ENCODE results near the gene C12orf42. TPM values are rescaled to one million over a fixed set of nuclear protein-coding genes. Genes with fewer than 3 reads are reported as not detected.

C12orf42 gene
- total and polyA plus RNA-seq, 2 of the 4 experiments (the other 2 are of a cell fraction), result not detected

DNA sequence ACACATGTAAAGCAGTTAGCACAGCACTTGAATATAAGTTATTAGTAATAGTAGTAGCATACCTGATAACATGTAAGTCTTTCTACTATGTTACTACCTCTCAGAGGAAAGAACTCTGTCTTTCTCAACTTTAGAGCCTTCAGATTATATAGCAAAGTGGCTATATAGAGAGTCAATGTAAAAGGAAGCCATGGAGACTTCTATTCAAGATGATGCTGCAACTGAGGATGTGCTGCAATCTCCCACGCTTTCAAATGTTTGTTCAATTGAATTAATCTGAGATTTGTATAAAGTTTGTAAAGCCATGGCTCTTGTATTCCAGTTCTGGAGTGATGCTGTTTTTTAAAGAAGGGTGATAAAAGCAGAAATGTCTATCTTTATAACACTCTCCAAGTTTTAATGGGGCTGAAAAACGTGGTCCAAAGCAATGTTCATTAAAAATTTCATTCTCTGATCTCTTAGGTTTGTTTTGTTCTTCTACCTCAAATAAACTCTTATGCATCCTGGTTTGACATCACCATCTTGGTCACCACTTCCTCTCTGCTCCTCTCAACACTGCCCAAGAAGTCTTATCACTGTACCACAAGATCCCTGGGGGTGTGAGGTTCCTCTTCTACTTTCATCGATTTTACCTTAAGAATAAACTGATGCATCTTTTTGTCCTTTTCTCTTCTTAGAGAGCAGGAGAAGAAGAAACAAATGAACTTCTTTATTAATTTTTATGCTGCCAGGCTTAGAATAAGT lies 40.6 kb downstream of the C12orf42 start:
- H4K5ac ChIP-seq (ENCODE audit: low read depth, low read length), result no peak overlapping the region
- TF ChIP-seq RAD21 (IDR thresholded peaks at IDR 0.05; ENCODE audit: low read length), result no peak
- TF ChIP-seq, protein P1, sequence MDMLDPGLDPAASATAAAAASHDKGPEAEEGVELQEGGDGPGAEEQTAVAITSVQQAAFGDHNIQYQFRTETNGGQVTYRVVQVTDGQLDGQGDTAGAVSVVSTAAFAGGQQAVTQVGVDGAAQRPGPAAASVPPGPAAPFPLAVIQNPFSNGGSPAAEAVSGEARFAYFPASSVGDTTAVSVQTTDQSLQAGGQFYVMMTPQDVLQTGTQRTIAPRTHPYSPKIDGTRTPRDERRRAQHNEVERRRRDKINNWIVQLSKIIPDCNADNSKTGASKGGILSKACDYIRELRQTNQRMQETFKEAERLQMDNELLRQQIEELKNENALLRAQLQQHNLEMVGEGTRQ (IDR thresholded peaks at IDR 0.05; ENCODE audit: low read depth, low read length), result no peak
- no peak for TF ChIP-seq SMC3 (IDR thresholded peaks at IDR 0.05; ENCODE audit: low read depth, low read length)
- no peak for TF ChIP-seq POLR2A (IDR thresholded peaks at IDR 0.05; ENCODE audit: low read depth, low read length)
- TF ChIP-seq NFE2L2 (IDR thresholded peaks at IDR 0.05; ENCODE audit: low read depth, low read length), result no peak
- TF ChIP-seq, protein P2, sequence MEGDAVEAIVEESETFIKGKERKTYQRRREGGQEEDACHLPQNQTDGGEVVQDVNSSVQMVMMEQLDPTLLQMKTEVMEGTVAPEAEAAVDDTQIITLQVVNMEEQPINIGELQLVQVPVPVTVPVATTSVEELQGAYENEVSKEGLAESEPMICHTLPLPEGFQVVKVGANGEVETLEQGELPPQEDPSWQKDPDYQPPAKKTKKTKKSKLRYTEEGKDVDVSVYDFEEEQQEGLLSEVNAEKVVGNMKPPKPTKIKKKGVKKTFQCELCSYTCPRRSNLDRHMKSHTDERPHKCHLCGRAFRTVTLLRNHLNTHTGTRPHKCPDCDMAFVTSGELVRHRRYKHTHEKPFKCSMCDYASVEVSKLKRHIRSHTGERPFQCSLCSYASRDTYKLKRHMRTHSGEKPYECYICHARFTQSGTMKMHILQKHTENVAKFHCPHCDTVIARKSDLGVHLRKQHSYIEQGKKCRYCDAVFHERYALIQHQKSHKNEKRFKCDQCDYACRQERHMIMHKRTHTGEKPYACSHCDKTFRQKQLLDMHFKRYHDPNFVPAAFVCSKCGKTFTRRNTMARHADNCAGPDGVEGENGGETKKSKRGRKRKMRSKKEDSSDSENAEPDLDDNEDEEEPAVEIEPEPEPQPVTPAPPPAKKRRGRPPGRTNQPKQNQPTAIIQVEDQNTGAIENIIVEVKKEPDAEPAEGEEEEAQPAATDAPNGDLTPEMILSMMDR (conservative IDR thresholded peaks at IDR 0.05; ENCODE audit: low read depth, low read length), result no peak
- no peak for TF ChIP-seq RFX5 (IDR thresholded peaks at IDR 0.05; ENCODE audit: low read depth, low read length)
- TF ChIP-seq FOS (IDR thresholded peaks at IDR 0.05; ENCODE audit: low read depth, low read length), result no peak
- no peak for TF ChIP-seq BHLHE40 (IDR thresholded peaks at IDR 0.05; ENCODE audit: low read depth, low read length)
- no peak for TF ChIP-seq CHD1 (IDR thresholded peaks at IDR 0.05; ENCODE audit: low read depth, low read length)
- TF ChIP-seq, protein P3, sequence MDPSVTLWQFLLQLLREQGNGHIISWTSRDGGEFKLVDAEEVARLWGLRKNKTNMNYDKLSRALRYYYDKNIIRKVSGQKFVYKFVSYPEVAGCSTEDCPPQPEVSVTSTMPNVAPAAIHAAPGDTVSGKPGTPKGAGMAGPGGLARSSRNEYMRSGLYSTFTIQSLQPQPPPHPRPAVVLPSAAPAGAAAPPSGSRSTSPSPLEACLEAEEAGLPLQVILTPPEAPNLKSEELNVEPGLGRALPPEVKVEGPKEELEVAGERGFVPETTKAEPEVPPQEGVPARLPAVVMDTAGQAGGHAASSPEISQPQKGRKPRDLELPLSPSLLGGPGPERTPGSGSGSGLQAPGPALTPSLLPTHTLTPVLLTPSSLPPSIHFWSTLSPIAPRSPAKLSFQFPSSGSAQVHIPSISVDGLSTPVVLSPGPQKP (IDR thresholded peaks at IDR 0.05; ENCODE audit: borderline replicate concordance, low read depth, low read length), result no peak
- TF ChIP-seq MXI1 (IDR thresholded peaks at IDR 0.05; ENCODE audit: borderline replicate concordance, low read depth, low read length), result no peak
- TF ChIP-seq MAFK (IDR thresholded peaks at IDR 0.05; ENCODE audit: low read depth, low read length), result no peak
- DNase-seq (no peak), ATAC-seq (ENCODE audit: low read depth) (no peak)
- no peaks in the 10 kb centered on the region for H3K9me1 ChIP-seq (ENCODE audit: insufficient read depth, low read length)
- no peak overlapping the region for H3K56ac ChIP-seq (ENCODE audit: extremely low read depth, insufficient read depth, low read length)
- no peak overlapping the region for H3K27ac ChIP-seq (ENCODE audit: insufficient read depth, low read length)
- no peak overlapping the region for H2AK5ac ChIP-seq (ENCODE audit: low read depth, low read length)
- no TSS peak for BruUV-seq (replicated peaks)
- no CpG with 5 or more reads among the region's 3 CpGs for WGBS, 2 experiments (ENCODE audit: extremely low coverage in 2 of 2, insufficient read length in 1 of 2)
- no peak overlapping the region for H2BK120ac ChIP-seq (ENCODE audit: low read depth, low read length)
- H3K9ac ChIP-seq (ENCODE audit: low read depth, low read length), result no peak overlapping the region
- no peaks in the 10 kb centered on the region for H3K36me3 ChIP-seq (ENCODE audit: control insufficient read depth, insufficient read depth, low read length)
- no peaks in the 10 kb centered on the region for H4K20me1 ChIP-seq (ENCODE audit: insufficient read depth, low read length)
- H3K23ac ChIP-seq (ENCODE audit: low read depth, low read length), result no peak overlapping the region
- H3K9me3 ChIP-seq (ENCODE audit: control insufficient read depth, insufficient read depth, low read length), result peaks cover 8% of the 10 kb centered on the region
- no peak overlapping the region for H3K14ac ChIP-seq (replicated peaks; ENCODE audit: low read depth, low read length)
- no peak overlapping the region for H2AFZ ChIP-seq (replicated peaks; ENCODE audit: low read length, poor library complexity)
- in situ Hi-C loops (cut with MboI; ENCODE audit: low sequenced_read_pairs), result no loop called here
- no peak overlapping the region for H2AK9ac ChIP-seq (replicated peaks; ENCODE audit: low read depth, low read length, poor library complexity)
- H4K8ac ChIP-seq (ENCODE audit: low read depth in 2 of 2, low read length in 2 of 2), result no peak overlapping the region
- H3K4me2 ChIP-seq (ENCODE audit: low read depth, low read length), result no peak overlapping the region
- no peak overlapping the region for H3K4ac ChIP-seq (ENCODE audit: low read depth, low read length)
- H3K4me3 ChIP-seq (ENCODE audit: insufficient read depth, low read depth, low read length), result no peak overlapping the region
- H3K4me1 ChIP-seq (ENCODE audit: control insufficient read depth, insufficient read depth, low read length), result no peaks in the 10 kb centered on the region
- no peak overlapping the region for H2BK15ac ChIP-seq (ENCODE audit: low read depth, low read length)
- no peaks in the 10 kb centered on the region for H3K79me1 ChIP-seq (ENCODE audit: low read depth in 1 of 2, low read length in 2 of 2)
- no peak overlapping the region for H4K91ac ChIP-seq (ENCODE audit: insufficient read depth, low read depth, low read length)
- H2BK20ac ChIP-seq (ENCODE audit: low read depth, low read length), result no peak overlapping the region
- H2BK5ac ChIP-seq (ENCODE audit: low read depth, low read length, poor library complexity, severe bottlenecking), result no peak overlapping the region
- ChIA-PET POLR2A (ENCODE audit: unreplicated experiment) (no interaction called here), CTCF (no interaction called here)
- dilution Hi-C loops (cut with HindIII; ENCODE audit: low sequenced_read_pairs, unreplicated experiment), result no loop called here
- H3K27me3 ChIP-seq (ENCODE audit: control insufficient read depth, insufficient read depth, low read length), result no peaks in the 10 kb centered on the region
- H3K18ac ChIP-seq (ENCODE audit: low read depth, low read length), result no peak overlapping the region
- intact Hi-C loops (cut with micrococcal nuclease), result no loop called here

All from IMR-90 (cell line).